COR-L47 (cell line): Measurements from ENCODE around the gene DCLK2.

Experiments used
- DNase-seq: peaks from one replicate; lab custom pipeline; 2025; lab: John Stamatoyannopoulos, UW

DCLK2 gene

GRCh38 chr4:150209140-150209829 is 131.0 kb downstream of the DCLK2 start:
- DNase-seq: peak; percentile 49

DNA sequence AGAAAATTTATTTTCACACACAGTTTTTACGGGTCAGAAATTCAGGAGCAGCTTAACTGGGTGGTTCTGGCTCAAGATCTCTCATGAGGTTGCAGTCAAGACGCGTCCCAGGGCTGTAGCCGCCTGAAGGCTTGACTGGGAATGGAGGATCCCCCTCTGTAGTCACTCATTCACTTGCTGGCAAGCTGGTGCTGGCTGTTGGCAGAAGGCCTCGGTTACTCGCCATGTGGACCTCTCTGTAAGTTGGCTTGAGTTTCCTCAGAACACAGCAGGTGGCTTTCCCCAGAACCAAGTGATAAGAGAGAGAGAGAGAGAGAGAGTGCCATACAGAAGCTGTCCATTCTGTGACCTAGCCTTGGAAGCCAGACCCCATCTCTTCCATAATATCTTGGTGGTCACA is 132.8 kb downstream of the DCLK2 start:
- DNase-seq: no peak

DNA sequence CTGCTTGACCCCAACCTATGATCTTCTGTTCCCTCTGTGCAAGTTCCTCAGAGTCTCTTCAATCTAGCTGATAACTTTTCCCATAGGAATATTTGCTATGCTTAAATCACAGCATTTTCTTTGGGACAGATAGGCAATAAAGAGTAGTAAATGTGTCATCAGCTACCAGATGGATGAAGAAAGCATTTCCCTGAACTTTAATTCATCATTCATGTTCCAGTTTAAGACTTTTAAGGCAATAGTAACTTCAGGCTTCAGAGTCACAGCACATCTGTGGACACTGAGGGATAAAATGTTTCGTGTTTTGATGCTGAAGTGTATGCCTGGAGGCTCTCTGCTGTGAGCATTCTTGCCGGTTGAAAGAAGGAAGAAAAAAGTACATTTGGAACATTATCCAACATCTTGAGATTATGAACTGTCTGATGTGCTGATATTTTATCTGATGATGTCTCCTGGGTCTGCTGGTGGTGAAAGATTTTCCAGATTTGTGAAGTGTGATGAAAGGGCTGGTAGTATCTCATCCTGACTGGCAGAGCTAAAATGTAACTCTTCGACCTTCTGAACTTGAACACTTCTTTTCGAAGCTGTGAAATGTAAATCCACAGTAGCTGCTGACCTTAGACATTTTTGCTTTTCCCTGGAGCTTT is 133.7 kb downstream of the DCLK2 start:
- no peak for DNase-seq

GRCh38 chr4:150212485-150212884 is 134.2 kb downstream of the DCLK2 start:
- DNase-seq: no peak

- peak; percentile 36 for DNase-seq
Observed at GRCh38 chr4:150212927-150213326, 134.7 kb downstream of the DCLK2 start.

DNA sequence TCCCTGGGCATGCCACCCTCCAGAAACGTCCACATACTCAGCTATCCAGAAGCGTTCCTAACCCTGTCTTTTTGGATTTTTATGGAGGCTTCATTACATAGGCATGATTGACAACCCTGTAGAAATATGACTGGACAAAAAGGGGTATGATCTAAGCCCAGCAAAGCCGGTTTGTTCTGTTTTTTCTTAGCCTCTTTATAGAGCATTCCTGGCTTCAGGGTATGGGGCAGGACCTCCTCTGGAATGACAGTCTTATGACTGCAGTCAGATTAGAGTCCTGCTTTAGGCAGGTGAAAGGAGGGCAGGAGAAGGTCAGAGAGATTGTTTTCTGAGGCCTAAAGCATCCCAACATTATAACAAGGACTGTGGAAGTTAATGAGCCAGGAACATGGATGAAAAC is 137.4 kb downstream of the DCLK2 start:
- DNase-seq: no peak

DNA sequence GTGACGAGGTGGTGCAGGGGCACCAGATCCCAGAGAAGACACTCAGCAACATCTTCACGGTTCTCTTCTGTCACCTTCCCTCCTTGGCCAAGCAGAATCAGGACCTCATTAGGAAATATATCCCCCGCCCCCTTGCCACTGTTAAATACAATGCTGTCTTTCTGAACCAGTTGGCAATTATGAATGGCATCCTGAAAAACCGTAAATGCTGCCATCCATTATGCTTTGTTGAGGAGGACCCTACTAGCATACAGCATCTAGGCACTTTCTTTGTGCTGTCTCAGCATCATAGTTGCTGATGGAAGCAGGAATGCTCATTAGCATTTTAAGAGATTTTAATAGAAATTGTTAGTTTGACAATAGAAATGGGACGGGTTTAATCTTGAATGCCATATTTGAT is 138.5 kb downstream of the DCLK2 start:
- no peak for DNase-seq

DNA sequence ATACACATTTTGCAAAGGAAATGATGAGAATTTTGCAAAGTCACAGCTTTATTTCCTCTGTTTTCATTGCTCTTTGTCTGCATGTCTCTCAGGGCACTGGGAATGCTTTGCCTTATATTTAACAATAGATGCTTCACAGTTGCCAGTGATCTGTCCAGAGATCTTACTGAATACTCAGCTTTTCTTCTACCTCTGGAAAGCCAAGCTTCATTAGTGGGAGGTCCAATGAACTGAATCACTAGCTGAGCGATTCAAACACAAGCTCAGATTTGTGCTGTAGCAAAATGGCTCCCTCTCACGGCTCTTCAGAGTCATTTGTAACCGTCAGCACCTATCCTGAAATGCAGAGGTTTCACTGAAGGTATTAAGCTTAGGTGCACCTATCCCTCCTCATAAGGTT is 138.9 kb downstream of the DCLK2 start:
- peak; percentile 72 for DNase-seq

DNA sequence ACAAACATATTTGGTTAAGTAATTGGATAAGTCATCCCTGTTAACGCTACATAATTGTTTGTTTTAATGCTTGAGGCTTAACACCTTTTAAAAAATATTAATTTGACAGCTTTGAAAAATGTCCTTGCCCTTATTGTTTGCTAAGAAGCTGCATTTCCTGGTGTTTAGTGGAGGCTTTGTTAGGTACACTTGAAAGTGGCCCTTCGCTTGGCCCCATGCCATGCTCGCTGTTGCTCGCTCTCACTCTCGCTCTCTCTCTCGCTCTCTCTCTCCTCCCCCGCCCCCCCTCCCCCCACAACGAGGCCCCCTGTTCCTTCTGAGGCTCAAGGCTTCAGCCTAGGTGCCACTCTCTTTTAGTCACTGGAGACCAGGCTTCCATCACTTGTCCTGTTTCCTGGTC is 139.6 kb downstream of the DCLK2 start:
- peak; percentile 86 for DNase-seq

DNA sequence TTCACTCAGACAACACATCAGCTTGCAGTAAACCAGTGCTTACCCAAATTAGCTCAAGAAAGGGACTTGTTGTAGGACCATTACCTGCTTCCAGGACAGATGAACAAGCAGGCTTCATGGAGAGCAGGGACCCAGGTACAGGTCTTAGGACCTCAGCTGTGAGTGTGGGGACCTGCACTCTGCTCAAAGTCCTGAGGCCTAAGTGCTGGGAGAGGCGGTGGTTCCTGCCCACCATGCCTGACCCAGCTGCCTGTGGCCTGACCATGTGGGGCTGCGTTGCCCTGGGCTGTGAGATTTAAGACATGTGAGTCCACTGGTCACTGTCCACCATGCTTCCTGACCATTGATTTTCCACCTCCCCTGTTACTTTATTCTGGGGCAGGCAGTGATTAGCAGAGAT is 140.2 kb downstream of the DCLK2 start:
- no peak for DNase-seq

- no peak for DNase-seq
Observed at GRCh38 chr4:150219841-150220240, 141.6 kb downstream of the DCLK2 start.

- no peak for DNase-seq
Observed at GRCh38 chr4:150224896-150225591, 146.8 kb downstream of the DCLK2 start.

- DNase-seq: no peak
Observed at GRCh38 chr4:150229520-150229919, 151.3 kb downstream of the DCLK2 start.

GRCh38 chr4:150230561-150230960 is 152.3 kb downstream of the DCLK2 start:
- DNase-seq: no peak

DNA sequence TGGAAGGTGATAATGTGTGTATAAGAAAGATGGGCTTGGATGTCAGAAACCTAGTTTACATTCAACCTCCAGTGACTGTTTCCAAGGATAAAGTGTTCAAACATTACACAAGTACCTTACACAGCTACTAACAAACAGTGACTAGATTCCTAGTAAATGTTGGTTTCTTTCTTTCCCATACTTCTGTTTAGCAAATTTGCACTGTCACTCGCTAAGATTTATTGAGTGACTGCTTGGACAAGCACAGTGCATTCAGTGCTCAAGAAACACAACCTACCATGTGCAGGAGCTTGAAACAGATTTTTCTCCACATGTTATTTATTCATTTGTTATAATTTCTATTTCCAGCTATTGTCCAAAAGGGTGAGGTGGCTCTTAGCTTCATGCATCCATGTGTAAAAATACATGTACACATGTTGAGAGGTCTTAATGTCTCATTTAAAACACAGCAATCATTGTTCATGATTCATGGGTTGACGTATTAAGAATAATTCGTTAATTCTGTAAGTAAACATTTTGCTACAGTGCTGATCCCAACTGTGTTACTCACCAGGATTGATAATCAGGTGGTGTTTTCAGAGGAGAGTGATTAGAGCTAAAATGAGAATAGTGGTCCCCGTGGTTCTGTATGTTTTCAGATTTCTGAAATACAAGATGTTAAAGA is 153.0 kb downstream of the DCLK2 start:
- no peak for DNase-seq

DNA sequence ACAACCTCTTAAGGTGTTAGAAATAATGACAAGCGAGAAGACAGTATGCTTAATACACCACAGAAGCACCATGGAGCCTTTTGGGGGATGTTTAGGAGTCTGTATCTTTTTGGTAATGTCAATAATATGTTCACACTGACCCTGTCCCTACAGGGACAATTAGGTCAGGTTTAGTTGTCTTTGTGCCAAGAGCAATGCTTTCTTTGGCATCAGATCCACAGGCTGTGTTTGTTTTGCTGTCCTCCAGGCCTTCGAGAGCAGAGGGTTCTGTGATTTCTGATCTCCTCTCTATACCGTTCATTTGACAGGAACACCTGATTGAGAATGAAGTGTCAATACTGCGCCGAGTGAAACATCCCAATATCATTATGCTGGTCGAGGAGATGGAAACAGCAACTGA is 153.8 kb downstream of the DCLK2 start:
- no peak for DNase-seq

DNA sequence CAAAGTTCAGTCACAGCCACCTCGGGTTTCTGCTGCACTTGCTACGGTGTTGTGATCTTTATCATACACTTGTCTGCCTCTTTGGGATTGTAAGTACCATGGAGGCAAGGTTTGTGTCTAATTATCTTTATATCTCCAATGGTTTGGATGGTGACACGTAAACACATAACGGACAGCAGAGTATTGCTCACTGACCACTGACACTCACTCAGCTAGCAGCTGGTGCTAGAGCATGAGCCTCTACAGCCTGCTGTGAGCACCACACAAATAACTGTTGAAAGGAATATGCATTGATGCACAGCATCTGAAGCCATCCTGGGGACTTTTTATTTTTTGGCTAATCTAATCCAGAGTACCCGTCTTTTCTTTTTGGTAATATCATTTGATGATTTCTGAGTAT is 156.0 kb downstream of the DCLK2 start:
- DNase-seq: no peak

GRCh38 chr4:150235317-150235716 is 157.1 kb downstream of the DCLK2 start:
- no peak for DNase-seq

GRCh38 chr4:150235808-150236271 is 157.6 kb downstream of the DCLK2 start:
- no peak for DNase-seq

DNA sequence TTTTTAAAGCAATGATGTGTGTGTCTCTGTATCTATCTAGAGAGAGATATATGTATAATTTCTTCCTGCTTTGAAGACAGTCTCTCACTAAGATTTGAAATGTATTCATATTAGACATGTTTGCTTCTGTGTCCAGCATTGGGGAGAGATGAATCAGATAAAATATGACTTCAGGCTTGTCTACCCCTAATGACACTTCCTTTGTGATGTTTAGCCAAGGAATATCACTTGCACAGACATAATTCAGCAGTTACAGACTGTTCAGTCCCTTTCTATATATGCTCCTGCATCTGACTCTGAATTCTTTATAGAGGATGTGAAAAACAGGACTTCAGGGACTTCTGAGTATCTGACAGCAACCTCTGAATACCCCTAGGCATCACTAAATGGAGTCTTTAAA is 158.4 kb downstream of the DCLK2 start:
- DNase-seq: no peak

DNA sequence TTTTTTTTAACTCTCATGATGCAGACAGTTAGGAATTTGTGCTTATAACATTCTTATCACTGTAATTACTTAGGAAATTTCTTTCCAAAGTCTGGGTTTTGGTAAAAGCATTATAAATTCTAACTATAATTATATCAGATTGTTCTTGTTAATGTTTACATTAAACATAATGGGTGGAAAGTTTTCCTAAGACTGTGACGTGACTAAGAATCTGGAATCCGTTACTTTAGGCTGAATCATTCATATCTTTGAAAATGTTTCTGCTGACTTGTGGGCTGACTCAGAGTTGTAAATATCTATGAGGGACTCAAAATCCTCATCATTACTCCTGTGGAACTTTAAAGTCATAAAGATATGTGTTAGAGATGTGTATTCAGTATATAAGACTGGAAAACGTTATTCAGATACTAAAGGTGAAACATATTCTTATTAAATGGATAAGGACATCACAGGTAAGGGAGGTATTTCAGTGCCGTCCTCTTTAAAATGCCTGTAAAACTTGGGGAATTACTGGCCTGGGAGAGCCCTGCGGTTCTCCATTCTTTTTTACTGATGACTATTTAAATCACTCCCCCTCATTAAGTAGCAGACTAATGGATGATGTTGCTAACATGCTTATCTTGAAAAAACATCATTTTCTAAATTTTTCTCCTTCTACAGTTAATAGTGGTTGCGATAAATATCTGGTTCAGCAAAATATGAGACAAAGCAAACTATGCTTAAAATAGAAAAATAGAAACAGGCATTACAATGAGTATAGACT is 159.0 kb downstream of the DCLK2 start:
- DNase-seq: no peak

DNA sequence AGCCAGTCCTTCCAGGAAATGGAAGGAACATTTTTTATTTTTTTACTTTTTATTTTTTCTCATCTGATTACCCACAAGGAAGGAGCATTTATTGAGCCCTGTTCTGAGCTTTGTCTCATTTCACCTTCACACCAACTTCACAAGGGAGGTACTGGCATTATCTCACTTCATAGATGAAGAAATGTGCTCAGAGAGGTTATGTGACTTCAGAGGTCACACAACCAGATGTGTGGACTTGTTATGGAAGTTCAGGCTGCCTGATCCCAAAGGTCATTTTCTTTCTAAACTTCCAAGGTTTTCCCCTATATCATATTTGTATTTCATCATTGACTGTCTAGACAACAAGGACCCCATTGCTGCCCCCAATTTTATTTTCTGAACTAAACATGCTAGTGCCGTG is 160.3 kb downstream of the DCLK2 start:
- DNase-seq: no peak
